Cardiac muscle cell (in vitro differentiated cells and primary cell): ENCODE results near the gene TRIM56. TPM values are rescaled to one million over a fixed set of nuclear protein-coding genes. Genes with fewer than 3 reads are reported as not detected.
A peak's percentile ranks its signal among the peaks of the same experiment; 100 is the strongest.
"Not testable (repeated sequence)": the region's sequence is repeated elsewhere in the genome, so short reads cannot be mapped to it uniquely, and the experiment has no call there.

Source experiments
- DNase-seq, 2 donors: peaks; one replicate each; pipeline versions ENCODE4 v3.0.0 to v3.0.0-alpha.2; 2010 to 2017; ENCODE audit warnings: low read depth in 1 of 2, low spot score in 1 of 2
- H3K27ac ChIP-seq: fragments of 200-600 bp; sonication (generic); 2 replicates; pipeline ENCODE4 v1.5.1; 2016
- H3K27me3 ChIP-seq: fragments of 200-600 bp; sonication (generic); 2 replicates; pipeline ENCODE4 v1.6.0; 2016; ENCODE audit warnings: control low read depth
- H3K36me3 ChIP-seq: fragments of 200-600 bp; sonication (generic); 2 replicates; pipeline ENCODE4 v1.5.1; 2016; ENCODE audit warnings: control low read depth
- H3K4me1 ChIP-seq: fragments of 200-600 bp; sonication (generic); 2 replicates; pipeline ENCODE4 v1.8.1; 2017; ENCODE audit warnings: low read depth, mild to moderate bottlenecking, mixed run types
- H3K4me3 ChIP-seq: fragments of 200-600 bp; sonication (generic); 2 replicates; pipeline ENCODE4 v1.5.1; 2016; ENCODE audit warnings: mild to moderate bottlenecking
- H3K9me3 ChIP-seq: fragments of 200-600 bp; sonication (generic); 2 replicates; pipeline ENCODE4 v1.5.1; 2017; ENCODE audit warnings: low read depth, mild to moderate bottlenecking, control low read depth
- polyA plus RNA-seq: library from polyadenylated mRNA; unstranded; fragments of >200 nt; fragmentation: Nextera tagmentation; extraction: Ambion mirVana; gene quantifications from 2 replicates; pipeline ENCODE4 v1.2.1, GENCODE V29; 2016
- total RNA-seq: library from RNA; depleted of rRNA; stranded (reverse); fragments of >200 nt; gene quantifications from 2 replicates; pipeline ENCODE4 v1.2.3, GENCODE V29; 2016
- TF ChIP-seq, protein P1 (sequence below): IDR thresholded peaks from 2 replicates; pipeline ENCODE4 v1.5.1; 2012; ENCODE audit warnings: low read depth, mild to moderate bottlenecking, low read length

Gene TRIM56
- total and polyA plus RNA-seq, 2 experiments from 2014 or later: 11.6 to 12.9 TPM

DNA sequence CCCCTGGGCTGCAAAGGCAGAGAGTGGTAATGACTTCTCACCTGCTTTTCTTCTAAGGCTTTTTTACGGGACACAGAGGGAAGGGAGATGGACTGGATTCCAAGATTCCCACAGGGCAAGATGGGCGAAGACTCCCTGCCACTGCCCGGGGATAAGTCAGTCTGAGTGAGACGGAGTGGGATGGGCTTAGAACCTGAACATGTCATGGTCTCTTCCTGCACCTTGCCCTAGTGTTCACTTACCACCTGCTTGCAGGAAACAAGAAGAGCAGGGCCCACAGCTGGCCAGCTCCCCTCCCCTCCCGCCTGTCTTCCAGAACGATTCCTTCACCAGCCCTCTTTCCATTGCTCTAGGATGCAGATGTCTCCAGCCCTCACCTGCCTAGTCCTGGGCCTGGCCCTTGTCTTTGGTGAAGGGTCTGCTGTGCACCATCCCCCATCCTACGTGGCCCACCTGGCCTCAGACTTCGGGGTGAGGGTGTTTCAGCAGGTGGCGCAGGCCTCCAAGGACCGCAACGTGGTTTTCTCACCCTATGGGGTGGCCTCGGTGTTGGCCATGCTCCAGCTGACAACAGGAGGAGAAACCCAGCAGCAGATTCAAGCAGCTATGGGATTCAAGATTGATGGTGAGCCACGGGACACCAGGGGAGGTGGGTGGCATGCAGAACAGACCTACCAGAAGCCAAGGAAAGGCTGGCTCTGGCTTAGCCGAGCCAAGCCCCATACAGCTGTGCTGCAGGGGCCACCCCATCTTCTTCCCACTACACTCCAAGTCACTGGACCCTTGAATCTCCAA is 43.0 kb downstream of the TRIM56 start:
- DNase-seq: peak in 1 of 2 donors; percentile 51
- no peaks in the 10 kb centered on the region for H3K27me3 ChIP-seq
- H3K9me3 ChIP-seq: no peaks in the 10 kb centered on the region
- no peak overlapping the region for H3K4me3 ChIP-seq
- TF ChIP-seq, protein P1, sequence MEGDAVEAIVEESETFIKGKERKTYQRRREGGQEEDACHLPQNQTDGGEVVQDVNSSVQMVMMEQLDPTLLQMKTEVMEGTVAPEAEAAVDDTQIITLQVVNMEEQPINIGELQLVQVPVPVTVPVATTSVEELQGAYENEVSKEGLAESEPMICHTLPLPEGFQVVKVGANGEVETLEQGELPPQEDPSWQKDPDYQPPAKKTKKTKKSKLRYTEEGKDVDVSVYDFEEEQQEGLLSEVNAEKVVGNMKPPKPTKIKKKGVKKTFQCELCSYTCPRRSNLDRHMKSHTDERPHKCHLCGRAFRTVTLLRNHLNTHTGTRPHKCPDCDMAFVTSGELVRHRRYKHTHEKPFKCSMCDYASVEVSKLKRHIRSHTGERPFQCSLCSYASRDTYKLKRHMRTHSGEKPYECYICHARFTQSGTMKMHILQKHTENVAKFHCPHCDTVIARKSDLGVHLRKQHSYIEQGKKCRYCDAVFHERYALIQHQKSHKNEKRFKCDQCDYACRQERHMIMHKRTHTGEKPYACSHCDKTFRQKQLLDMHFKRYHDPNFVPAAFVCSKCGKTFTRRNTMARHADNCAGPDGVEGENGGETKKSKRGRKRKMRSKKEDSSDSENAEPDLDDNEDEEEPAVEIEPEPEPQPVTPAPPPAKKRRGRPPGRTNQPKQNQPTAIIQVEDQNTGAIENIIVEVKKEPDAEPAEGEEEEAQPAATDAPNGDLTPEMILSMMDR: no peak
- no peak overlapping the region for H3K27ac ChIP-seq
- H3K4me1 ChIP-seq: peaks cover 12% of the 10 kb centered on the region
- H3K36me3 ChIP-seq: no peaks in the 10 kb centered on the region

DNA sequence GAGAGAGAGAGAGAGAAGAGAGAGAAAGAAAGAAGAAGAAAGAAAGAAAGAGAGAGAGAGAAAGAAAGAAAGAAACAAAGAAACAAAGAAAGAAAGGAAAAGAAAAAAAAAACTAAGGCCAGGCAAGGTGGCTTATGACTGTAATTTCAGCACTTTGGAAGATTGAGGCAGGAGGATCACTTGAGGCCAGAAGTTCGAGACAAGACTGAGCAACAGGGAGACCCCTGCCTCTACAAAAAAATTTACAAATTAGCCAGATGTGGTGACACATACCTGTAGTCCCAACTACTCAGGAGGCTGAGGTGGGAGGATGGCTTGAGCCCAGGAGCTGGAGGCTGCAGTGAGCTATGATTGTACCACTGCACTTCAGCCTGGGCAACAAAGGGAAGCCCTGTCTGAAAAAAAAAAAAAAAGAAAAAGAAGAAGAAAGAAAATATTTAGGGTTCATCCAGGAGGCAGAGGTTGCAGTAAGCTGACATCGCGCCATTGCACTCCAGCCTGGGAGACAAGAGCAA is 44.4 kb downstream of the TRIM56 start:
- peaks cover 12% of the 10 kb centered on the region for H3K4me1 ChIP-seq
- H3K9me3 ChIP-seq: no peaks in the 10 kb centered on the region
- H3K36me3 ChIP-seq: no peaks in the 10 kb centered on the region
- TF ChIP-seq, protein P1: no peak
- no peak overlapping the region for H3K4me3 ChIP-seq
- no peak overlapping the region for H3K27ac ChIP-seq
- DNase-seq: no peak
- no peaks in the 10 kb centered on the region for H3K27me3 ChIP-seq

DNA sequence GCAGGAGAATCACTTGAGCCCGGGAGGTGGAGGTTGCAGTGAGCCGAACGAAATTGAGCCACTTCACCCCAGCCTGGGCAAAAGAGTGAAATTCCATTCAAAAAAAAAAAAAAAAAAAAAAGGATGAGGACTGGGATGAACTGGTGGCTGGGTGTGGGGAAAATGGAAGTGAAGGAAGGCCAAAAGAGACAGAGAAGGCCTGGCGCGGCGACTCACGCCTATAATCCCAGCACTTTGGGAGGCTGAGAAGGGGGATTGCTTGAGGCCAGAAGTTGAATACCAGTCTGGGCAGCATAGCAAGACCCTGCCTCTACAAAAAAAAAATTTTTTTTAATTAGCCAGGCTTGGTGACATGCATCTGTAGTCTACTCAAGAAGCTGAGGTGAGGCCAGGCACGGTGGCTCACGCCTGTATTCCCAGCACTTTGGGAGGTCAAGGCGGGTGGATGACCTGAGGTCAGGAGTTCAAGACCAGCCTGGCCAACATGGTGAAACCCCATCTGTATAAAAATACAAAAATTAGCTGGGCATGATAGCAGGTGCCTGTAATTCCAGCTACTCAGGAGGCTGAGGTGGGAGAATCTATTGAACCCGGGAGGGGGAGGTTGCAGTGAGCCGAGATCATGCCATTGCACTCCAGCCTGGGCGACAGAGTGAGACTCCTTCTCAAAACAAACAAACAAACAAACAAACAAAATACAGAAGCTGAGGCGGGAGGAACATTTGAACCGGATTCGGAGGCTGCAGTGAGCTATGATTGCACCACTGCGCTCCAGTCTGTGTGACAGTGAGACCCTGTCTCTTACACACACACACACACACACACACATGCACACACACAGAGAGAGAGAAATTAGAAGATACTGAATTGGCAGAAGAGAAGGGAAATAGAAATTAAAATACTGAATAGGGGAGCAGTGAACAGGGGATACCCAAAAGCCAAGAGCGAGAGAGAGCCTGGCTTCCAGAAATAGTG is 47.6 kb downstream of the TRIM56 start:
- not testable (repeated sequence) for H3K27ac ChIP-seq, H3K9me3 ChIP-seq, H3K4me3 ChIP-seq, H3K4me1 ChIP-seq, H3K36me3 ChIP-seq, H3K27me3 ChIP-seq
- DNase-seq: peak in 1 of 2 donors; percentile 39

DNA sequence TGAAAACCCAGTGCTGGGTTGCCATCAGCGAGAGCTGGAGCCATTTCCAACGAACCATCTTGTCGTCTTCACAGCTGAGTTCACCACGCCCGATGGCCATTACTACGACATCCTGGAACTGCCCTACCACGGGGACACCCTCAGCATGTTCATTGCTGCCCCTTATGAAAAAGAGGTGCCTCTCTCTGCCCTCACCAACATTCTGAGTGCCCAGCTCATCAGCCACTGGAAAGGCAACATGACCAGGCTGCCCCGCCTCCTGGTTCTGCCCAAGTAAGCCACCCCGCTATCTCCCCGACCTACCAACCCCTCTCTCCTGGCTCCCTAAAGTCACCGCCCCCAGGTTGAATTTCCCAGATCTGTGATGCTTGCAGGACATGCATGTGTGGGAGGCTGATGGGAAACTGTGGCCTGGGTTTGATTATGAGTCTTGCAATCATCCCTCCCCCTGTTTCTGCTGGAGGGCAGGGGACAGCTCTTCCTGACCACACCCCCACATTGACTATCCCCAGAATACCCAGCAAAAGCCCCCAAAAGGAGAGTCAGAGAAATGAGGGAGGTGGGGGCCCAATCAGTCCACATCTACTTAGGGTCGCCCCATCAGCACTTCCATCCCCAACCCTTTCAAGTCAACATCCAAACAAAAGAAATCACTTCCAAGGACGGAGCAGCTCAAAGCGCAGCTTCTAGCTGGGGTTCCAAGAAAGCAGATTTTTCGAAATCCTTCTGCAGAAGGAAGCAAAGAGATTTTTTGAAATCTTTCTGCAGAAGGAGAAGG is 48.5 kb downstream of the TRIM56 start:
- H3K9me3 ChIP-seq: no peaks in the 10 kb centered on the region
- no peak overlapping the region for H3K4me3 ChIP-seq
- H3K27me3 ChIP-seq: no peaks in the 10 kb centered on the region
- peak in 1 of 2 donors; percentile 74 for DNase-seq
- H3K36me3 ChIP-seq: no peaks in the 10 kb centered on the region
- H3K4me1 ChIP-seq: peaks cover 4% of the 10 kb centered on the region
- H3K27ac ChIP-seq: no peak overlapping the region
- TF ChIP-seq, protein P1: no peak

DNA sequence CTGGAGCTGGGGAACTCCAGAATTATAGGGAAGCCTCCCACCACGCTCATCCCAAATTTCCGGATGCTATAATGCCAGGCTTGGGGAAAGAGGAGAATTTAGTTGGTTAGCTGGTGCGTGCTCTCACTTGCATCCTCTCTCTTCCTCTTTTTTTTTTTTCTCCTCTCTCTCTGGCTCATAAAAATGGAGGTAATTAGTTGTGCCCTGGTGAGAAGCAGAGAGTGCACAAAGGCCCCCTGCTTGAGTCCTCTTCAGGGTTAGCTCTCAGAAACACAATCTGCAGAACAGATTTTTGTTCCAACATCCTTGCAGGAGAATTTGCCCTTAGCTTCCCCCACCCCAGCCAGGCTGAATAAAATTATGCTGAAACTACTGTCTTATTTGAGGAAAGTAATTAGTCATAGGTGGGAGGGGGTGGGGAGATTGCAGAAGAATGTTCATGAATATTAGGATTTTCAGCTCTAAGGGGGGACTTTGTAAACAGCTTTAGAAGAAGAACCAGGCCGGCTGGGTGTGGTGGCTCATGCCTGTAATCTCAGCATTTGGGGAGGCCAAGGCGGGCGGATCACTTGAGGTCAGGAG is 49.2 kb downstream of the TRIM56 start:
- Histone ChIP-seq H3K27ac (no peak overlapping the region), H3K9me3 (no peaks in the 10 kb centered on the region), H3K36me3 (no peaks in the 10 kb centered on the region), H3K4me1 (peaks cover 4% of the 10 kb centered on the region), H3K4me3 (no peak overlapping the region), H3K27me3 (no peaks in the 10 kb centered on the region)
- TF ChIP-seq, protein P1: no peak
- DNase-seq: peak in 1 of 2 donors; percentile 72
